ENCODE data around the gene MMP10.

Gene MMP10

DNA sequence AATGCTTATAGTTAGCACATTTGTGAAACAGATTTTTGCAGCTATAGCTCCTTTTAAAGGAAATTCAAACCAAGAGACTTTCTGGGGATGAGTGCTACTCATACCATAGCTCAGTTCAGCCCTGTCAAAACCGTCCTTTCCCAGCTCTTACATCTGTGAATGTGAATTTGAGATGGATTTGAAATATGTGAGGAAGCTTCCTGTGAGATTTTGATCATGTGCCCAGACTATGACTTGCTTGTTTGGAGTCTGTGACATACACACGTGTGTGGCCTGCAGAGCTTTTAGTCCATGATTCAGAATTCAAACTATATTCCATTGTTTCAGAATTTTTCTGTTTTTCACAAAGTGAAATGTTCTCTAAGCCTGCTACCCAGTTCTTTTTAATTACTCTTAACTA is 21.9 kb upstream of the MMP10 start:
- Histone ChIP-seq H3K9me2 (replicated peaks; ENCODE audit: low read depth, low read length) (no peaks in the 10 kb centered on the region), H3K36me3 (ENCODE audit: insufficient read depth, low read length) (no peaks in the 10 kb centered on the region), H2AFZ (ENCODE audit: low read length) (no peak overlapping the region), H3K9ac (ENCODE audit: low read depth, low read length, poor library complexity, severe bottlenecking) (no peak overlapping the region), H3K9me3 (ENCODE audit: insufficient read depth, low read depth, low read length) (no peaks in the 10 kb centered on the region), H3K79me2 (ENCODE audit: insufficient read depth, low read length) (no peaks in the 10 kb centered on the region), H3K27me3 (ENCODE audit: insufficient read depth, low read length, poor library complexity, severe bottlenecking) (no peaks in the 10 kb centered on the region), H3K4me3 (ENCODE audit: low read length, poor library complexity, severe bottlenecking) (no peak overlapping the region), H3K4me1 (ENCODE audit: insufficient read depth, low read length, poor library complexity, severe bottlenecking) (no peaks in the 10 kb centered on the region), H4K20me1 (ENCODE audit: insufficient read depth, low read length, poor library complexity, severe bottlenecking) (no peaks in the 10 kb centered on the region), H3K4me2 (ENCODE audit: low read depth, low read length, poor library complexity, severe bottlenecking) (no peak overlapping the region), H3F3A (ENCODE audit: low read depth) (no peaks in the 10 kb centered on the region)
- no peak for TF ChIP-seq EZH2phosphoT487 (IDR thresholded peaks at IDR 0.05; ENCODE audit: borderline replicate concordance)
- TF ChIP-seq, protein P1, sequence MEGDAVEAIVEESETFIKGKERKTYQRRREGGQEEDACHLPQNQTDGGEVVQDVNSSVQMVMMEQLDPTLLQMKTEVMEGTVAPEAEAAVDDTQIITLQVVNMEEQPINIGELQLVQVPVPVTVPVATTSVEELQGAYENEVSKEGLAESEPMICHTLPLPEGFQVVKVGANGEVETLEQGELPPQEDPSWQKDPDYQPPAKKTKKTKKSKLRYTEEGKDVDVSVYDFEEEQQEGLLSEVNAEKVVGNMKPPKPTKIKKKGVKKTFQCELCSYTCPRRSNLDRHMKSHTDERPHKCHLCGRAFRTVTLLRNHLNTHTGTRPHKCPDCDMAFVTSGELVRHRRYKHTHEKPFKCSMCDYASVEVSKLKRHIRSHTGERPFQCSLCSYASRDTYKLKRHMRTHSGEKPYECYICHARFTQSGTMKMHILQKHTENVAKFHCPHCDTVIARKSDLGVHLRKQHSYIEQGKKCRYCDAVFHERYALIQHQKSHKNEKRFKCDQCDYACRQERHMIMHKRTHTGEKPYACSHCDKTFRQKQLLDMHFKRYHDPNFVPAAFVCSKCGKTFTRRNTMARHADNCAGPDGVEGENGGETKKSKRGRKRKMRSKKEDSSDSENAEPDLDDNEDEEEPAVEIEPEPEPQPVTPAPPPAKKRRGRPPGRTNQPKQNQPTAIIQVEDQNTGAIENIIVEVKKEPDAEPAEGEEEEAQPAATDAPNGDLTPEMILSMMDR (conservative IDR thresholded peaks at IDR 0.05; ENCODE audit: low read length), result no peak

DNA sequence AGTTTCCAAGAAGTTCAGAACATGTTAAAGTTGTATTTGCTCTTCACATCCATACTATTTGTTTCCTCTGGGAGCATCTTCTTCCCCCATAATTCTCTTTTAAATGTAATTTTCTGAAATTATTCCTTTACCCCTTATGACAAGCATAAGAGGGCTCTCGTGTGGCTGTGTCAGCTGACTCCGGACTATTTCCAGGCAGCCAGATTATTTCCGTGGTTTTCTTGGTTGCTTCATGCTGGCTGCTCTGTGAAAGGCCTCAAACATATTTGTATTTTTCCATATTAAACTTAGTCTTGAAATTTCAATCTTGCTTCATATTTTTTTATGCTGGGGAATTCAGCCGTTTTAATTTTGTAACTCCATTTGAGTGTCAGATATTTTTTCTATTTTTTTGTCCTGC is 20.3 kb upstream of the MMP10 start:
- H3K36me3 ChIP-seq (ENCODE audit: insufficient read depth, low read length), result no peaks in the 10 kb centered on the region
- H3K9me3 ChIP-seq (ENCODE audit: insufficient read depth, low read depth, low read length), result no peaks in the 10 kb centered on the region
- TF ChIP-seq, protein P1 (conservative IDR thresholded peaks at IDR 0.05; ENCODE audit: low read length), result no peak
- no peak for TF ChIP-seq EZH2phosphoT487 (IDR thresholded peaks at IDR 0.05; ENCODE audit: borderline replicate concordance)
- H3K27me3 ChIP-seq (ENCODE audit: insufficient read depth, low read length, poor library complexity, severe bottlenecking), result no peaks in the 10 kb centered on the region
- no peaks in the 10 kb centered on the region for H3K4me1 ChIP-seq (ENCODE audit: insufficient read depth, low read length, poor library complexity, severe bottlenecking)
- no peaks in the 10 kb centered on the region for H3K79me2 ChIP-seq (ENCODE audit: insufficient read depth, low read length)
- no peak overlapping the region for H3K4me2 ChIP-seq (ENCODE audit: low read depth, low read length, poor library complexity, severe bottlenecking)
- no peak overlapping the region for H3K4me3 ChIP-seq (ENCODE audit: low read length, poor library complexity, severe bottlenecking)
- H3F3A ChIP-seq (ENCODE audit: low read depth), result no peaks in the 10 kb centered on the region
- H3K9me2 ChIP-seq (replicated peaks; ENCODE audit: low read depth, low read length), result no peaks in the 10 kb centered on the region
- no peak overlapping the region for H3K9ac ChIP-seq (ENCODE audit: low read depth, low read length, poor library complexity, severe bottlenecking)
- no peaks in the 10 kb centered on the region for H4K20me1 ChIP-seq (ENCODE audit: insufficient read depth, low read length, poor library complexity, severe bottlenecking)
- H2AFZ ChIP-seq (ENCODE audit: low read length), result no peak overlapping the region

DNA sequence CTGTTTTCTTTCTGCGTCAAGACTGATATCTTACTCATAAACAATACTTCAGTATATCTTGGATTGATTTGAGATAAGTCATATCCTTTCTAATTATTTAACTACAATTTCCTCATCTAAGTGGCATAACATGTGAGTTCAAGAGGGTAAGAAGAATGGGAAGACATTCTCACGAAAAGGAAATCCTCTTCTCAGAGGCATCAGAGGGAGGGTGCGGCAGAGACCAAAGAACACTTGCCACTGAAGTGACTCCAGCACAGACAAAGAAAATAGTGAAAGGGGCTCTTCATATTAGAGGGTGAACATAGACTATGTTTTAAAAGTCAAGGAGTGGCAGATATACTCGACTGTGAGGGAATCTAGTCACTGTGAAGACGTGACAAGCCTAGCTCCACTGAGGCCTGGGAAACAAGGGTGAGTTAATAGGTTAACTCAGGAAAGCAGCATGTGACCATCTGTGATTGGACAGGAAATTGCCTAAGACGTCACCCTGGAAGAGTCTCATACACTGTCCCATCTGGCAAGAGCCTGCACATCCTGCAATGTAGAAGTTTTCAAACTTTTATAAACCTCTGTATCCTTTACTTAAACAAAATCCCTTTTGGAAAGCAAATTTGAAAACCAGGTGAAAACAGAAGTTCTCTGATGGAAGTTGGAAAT is 19.4 kb upstream of the MMP10 start:
- Histone ChIP-seq H3F3A (ENCODE audit: low read depth) (no peaks in the 10 kb centered on the region), H3K4me2 (ENCODE audit: low read depth, low read length, poor library complexity, severe bottlenecking) (no peak overlapping the region), H4K20me1 (ENCODE audit: insufficient read depth, low read length, poor library complexity, severe bottlenecking) (no peaks in the 10 kb centered on the region), H2AFZ (ENCODE audit: low read length) (no peak overlapping the region), H3K79me2 (ENCODE audit: insufficient read depth, low read length) (no peaks in the 10 kb centered on the region), H3K27me3 (ENCODE audit: insufficient read depth, low read length, poor library complexity, severe bottlenecking) (no peaks in the 10 kb centered on the region), H3K9me2 (replicated peaks; ENCODE audit: low read depth, low read length) (no peaks in the 10 kb centered on the region), H3K4me1 (ENCODE audit: insufficient read depth, low read length, poor library complexity, severe bottlenecking) (no peaks in the 10 kb centered on the region), H3K9me3 (ENCODE audit: insufficient read depth, low read depth, low read length) (no peaks in the 10 kb centered on the region), H3K9ac (ENCODE audit: low read depth, low read length, poor library complexity, severe bottlenecking) (no peak overlapping the region), H3K36me3 (ENCODE audit: insufficient read depth, low read length) (no peaks in the 10 kb centered on the region), H3K4me3 (ENCODE audit: low read length, poor library complexity, severe bottlenecking) (no peak overlapping the region)
- no peak for TF ChIP-seq EZH2phosphoT487 (IDR thresholded peaks at IDR 0.05; ENCODE audit: borderline replicate concordance)
- TF ChIP-seq, protein P1 (conservative IDR thresholded peaks at IDR 0.05; ENCODE audit: low read length), result no peak

All from Loucy (cell line).